ENCODE data around the gene SRGAP3.

The SRGAP3 gene

GRCh38 chr3:9231006-9231405 lies 18.4 kb downstream of the SRGAP3 start:
- Histone ChIP-seq H3K9me3 (no peaks in the 10 kb centered on the region), H3K4me3 (ENCODE audit: low read depth in 1 of 2, low read length in 1 of 2) (no peak overlapping the region), H3K4me1 (ENCODE audit: control insufficient read depth in 1 of 2, insufficient read depth in 1 of 2, low read depth in 1 of 2, low read length in 1 of 2) (no peaks in the 10 kb centered on the region), H3K27ac (no peak overlapping the region), H3K36me3 (no peaks in the 10 kb centered on the region), H3K27me3 (no peaks in the 10 kb centered on the region)
- TF ChIP-seq, protein P1, sequence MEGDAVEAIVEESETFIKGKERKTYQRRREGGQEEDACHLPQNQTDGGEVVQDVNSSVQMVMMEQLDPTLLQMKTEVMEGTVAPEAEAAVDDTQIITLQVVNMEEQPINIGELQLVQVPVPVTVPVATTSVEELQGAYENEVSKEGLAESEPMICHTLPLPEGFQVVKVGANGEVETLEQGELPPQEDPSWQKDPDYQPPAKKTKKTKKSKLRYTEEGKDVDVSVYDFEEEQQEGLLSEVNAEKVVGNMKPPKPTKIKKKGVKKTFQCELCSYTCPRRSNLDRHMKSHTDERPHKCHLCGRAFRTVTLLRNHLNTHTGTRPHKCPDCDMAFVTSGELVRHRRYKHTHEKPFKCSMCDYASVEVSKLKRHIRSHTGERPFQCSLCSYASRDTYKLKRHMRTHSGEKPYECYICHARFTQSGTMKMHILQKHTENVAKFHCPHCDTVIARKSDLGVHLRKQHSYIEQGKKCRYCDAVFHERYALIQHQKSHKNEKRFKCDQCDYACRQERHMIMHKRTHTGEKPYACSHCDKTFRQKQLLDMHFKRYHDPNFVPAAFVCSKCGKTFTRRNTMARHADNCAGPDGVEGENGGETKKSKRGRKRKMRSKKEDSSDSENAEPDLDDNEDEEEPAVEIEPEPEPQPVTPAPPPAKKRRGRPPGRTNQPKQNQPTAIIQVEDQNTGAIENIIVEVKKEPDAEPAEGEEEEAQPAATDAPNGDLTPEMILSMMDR (IDR thresholded peaks at IDR 0.05) = no peak

DNA sequence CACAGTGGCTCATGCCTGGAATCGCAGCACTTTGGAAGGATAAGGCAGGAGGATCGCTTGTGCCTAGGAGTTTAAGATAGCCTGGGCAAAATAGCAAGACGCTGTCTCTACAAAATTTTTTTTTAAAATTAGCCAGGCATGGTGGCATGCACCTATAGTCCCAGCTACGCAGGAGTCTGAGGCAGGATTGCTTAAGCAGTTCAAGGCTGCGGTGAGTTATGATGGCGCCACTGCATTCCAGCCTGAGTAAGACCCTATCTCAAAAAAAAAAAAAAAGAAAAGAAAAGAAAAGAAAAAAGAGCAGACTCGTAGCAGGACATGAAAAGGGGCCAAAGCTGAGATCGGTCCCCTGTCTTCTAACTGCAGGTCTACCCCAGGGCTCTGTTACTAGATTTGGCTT lies 18.9 kb downstream of the SRGAP3 start:
- Histone ChIP-seq H3K4me3 (ENCODE audit: low read depth in 1 of 2, low read length in 1 of 2) (no peak overlapping the region), H3K27me3 (no peaks in the 10 kb centered on the region), H3K9me3 (no peaks in the 10 kb centered on the region), H3K36me3 (no peaks in the 10 kb centered on the region), H3K27ac (no peak overlapping the region), H3K4me1 (ENCODE audit: control insufficient read depth in 1 of 2, insufficient read depth in 1 of 2, low read depth in 1 of 2, low read length in 1 of 2) (no peaks in the 10 kb centered on the region)
- TF ChIP-seq, protein P1 (IDR thresholded peaks at IDR 0.05) = no peak

DNA sequence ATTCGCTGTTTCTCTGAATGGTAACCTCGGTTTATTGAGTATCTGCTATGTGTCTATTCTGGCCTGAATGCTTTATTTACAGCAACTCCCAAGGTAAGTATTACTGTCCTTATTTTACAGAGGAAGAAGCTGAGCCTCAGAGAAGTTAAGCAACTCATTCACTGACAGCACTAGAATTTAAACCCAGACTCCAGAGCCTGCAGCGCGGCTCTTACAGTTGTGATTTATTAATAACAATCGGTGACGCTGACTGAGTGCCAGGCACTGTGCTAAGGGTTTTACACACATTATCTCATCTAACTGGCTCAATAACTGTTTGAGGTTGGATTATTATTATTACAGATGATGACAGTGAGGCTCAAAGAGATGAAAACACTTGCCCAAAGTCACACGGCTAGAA lies 19.6 kb downstream of the SRGAP3 start:
- H3K4me3 ChIP-seq (ENCODE audit: low read depth in 1 of 2, low read length in 1 of 2) = no peak overlapping the region
- TF ChIP-seq, protein P1 (IDR thresholded peaks at IDR 0.05) = no peak
- H3K36me3 ChIP-seq = no peaks in the 10 kb centered on the region
- H3K27ac ChIP-seq = no peak overlapping the region
- no peaks in the 10 kb centered on the region for H3K9me3 ChIP-seq
- no peaks in the 10 kb centered on the region for H3K4me1 ChIP-seq (ENCODE audit: control insufficient read depth in 1 of 2, insufficient read depth in 1 of 2, low read depth in 1 of 2, low read length in 1 of 2)
- no peaks in the 10 kb centered on the region for H3K27me3 ChIP-seq

- TF ChIP-seq, protein P1 (IDR thresholded peaks at IDR 0.05) = no peak
- Histone ChIP-seq H3K27me3 (no peaks in the 10 kb centered on the region), H3K9me3 (no peaks in the 10 kb centered on the region), H3K4me3 (ENCODE audit: low read depth in 1 of 2, low read length in 1 of 2) (no peak overlapping the region), H3K36me3 (no peaks in the 10 kb centered on the region), H3K27ac (no peak overlapping the region), H3K4me1 (ENCODE audit: control insufficient read depth in 1 of 2, insufficient read depth in 1 of 2, low read depth in 1 of 2, low read length in 1 of 2) (no peaks in the 10 kb centered on the region)
Observed at GRCh38 chr3:9229325-9229724, 20.1 kb downstream of the SRGAP3 start.

DNA sequence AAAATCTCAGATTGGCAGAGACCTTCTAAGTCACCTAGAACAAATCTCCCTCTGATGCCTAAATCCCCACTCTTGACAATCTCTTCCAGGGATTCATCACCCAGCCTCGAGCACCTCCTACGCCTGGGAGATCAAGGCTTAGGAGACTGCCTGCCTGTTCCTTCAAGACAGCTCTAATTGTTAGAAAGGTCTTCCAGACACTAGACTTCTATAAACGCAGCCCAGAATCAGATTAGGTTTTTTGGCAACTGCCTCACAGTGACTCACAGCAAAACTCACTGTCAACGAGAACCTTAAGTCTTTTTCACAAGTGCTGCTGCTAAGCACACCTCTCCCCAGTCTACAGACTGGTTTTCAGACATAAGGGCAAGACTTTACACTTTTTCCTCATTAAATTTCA lies 23.1 kb downstream of the SRGAP3 start:
- H3K9me3 ChIP-seq = no peaks in the 10 kb centered on the region
- no peak overlapping the region for H3K27ac ChIP-seq
- H3K27me3 ChIP-seq = no peaks in the 10 kb centered on the region
- TF ChIP-seq, protein P1 (IDR thresholded peaks at IDR 0.05) = no peak
- H3K4me3 ChIP-seq (ENCODE audit: low read depth in 1 of 2, low read length in 1 of 2) = no peak overlapping the region
- H3K36me3 ChIP-seq = no peaks in the 10 kb centered on the region
- H3K4me1 ChIP-seq (ENCODE audit: control insufficient read depth in 1 of 2, insufficient read depth in 1 of 2, low read depth in 1 of 2, low read length in 1 of 2) = no peaks in the 10 kb centered on the region

- Histone ChIP-seq H3K27ac (no peak overlapping the region), H3K4me1 (ENCODE audit: control insufficient read depth in 1 of 2, insufficient read depth in 1 of 2, low read depth in 1 of 2, low read length in 1 of 2) (no peaks in the 10 kb centered on the region), H3K36me3 (no peaks in the 10 kb centered on the region), H3K27me3 (no peaks in the 10 kb centered on the region), H3K4me3 (ENCODE audit: low read depth in 1 of 2, low read length in 1 of 2) (no peak overlapping the region), H3K9me3 (no peaks in the 10 kb centered on the region)
- TF ChIP-seq, protein P1 (IDR thresholded peaks at IDR 0.05) = no peak
Observed at GRCh38 chr3:9225268-9225667, 24.2 kb downstream of the SRGAP3 start.
